GM10248 (cell line): ENCODE results near the gene PDLIM5.

Experiments used
- CTCF ChIA-PET: fragments of 300-600 bp; sonication (Branson Sonifier 250); formaldehyde crosslinking; extraction: SDS; loops from one replicate; lab custom pipeline; 2021; ENCODE audit warnings: antibody characterized with exemption; lab: Yijun Ruan, JAX
- POLR2A ChIA-PET: fragments of 350-650 bp; sonication (Branson Sonifier 250); formaldehyde crosslinking; extraction: SDS; loops from one replicate; lab custom pipeline; 2020; ENCODE audit warnings: antibody characterized with exemption; lab: Yijun Ruan, JAX
- DNase-seq: peaks from one replicate; pipeline ENCODE4 v3.0.0; 2012; ENCODE audit errors: extremely low spot score
- TF ChIP-seq, protein P1 (sequence below): IDR thresholded peaks from 2 replicates; pipeline ENCODE4 v1.5.1; 2012; ENCODE audit warnings: mild to moderate bottlenecking, low read depth; ENCODE audit errors: extremely low read depth, missing control alignments, control extremely low read depth

Gene PDLIM5

DNA sequence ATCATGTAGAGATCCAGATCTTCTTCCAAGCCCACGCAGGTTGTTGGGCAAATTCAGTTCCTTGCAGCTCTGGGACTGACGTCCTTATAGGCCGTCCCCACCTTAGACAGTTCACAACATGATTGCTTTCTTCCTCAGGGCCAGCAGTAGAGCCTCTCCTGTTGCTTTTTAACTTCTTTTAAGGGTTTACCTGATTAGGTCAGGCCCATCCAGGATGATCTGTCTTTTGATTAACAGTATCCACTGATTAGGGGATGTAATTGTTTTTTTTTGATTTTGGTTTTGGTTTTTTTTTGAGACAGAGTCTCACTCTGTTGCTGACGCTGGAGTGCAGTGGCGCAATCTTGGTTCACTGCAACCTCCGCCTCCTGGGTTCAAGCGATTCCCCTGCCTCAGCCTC, 197.0 kb downstream of the PDLIM5 start:
- DNase-seq, result no peak
- ChIA-PET CTCF (no interaction called here), POLR2A (no interaction called here)
- TF ChIP-seq, protein P1, sequence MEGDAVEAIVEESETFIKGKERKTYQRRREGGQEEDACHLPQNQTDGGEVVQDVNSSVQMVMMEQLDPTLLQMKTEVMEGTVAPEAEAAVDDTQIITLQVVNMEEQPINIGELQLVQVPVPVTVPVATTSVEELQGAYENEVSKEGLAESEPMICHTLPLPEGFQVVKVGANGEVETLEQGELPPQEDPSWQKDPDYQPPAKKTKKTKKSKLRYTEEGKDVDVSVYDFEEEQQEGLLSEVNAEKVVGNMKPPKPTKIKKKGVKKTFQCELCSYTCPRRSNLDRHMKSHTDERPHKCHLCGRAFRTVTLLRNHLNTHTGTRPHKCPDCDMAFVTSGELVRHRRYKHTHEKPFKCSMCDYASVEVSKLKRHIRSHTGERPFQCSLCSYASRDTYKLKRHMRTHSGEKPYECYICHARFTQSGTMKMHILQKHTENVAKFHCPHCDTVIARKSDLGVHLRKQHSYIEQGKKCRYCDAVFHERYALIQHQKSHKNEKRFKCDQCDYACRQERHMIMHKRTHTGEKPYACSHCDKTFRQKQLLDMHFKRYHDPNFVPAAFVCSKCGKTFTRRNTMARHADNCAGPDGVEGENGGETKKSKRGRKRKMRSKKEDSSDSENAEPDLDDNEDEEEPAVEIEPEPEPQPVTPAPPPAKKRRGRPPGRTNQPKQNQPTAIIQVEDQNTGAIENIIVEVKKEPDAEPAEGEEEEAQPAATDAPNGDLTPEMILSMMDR, result no peak

DNA sequence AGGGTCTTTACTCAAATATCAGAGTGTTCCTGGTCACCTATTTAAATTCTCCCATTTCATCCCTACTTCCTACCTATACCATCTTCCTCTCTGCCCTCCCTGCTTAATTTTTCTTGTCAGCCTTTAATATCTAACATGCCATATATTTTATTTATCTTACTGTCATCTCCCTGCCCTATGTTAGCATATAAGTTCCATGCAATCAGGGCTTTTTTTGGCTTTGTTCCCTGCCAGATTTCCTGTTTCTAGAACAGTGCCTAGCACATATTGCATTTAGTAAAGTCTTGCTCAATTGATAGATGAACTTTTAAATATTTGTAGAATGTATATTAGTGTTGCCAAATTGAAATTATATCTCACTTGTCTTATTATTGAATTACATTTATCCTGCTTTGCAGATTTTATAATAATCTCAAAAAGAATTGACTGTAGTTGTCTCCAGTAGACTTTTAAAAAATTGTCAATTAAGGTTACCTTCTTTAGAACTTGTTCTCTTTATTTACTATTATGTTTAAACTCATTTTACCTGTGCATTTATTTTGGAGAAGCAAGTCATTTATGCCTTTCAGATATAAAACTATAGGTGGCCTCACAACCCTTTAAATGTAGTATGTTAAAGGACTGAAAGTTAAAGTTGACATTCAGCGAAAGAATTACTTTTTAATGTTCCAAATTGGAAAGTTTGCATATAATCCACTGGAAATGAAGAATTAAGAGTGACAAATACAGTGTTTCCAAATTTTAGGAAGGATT, 197.8 kb downstream of the PDLIM5 start:
- TF ChIP-seq, protein P1, result no peak
- ChIA-PET POLR2A (no interaction called here), CTCF (no interaction called here)
- no peak for DNase-seq

DNA sequence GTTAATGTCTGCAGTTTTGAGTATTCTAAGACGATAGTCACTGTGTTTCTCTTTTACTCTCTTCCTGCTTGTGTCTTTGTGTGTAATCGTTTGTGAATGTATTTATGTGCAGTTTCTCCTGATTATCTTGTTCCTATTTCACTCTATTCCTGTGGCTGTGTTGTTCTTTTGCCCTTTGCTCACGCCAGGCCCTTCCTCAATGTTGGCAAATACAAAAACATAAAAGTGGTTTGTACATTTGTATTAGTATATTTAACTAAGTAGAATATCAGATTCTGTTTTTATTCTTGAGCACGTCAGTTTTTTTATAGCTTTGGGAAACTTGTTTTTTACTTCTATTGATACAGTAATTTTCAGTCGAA, 198.4 kb downstream of the PDLIM5 start:
- ChIA-PET CTCF (no interaction called here), POLR2A (no interaction called here)
- TF ChIP-seq, protein P1, result no peak
- DNase-seq, result no peak

GRCh38 chr4:94650690-94651089, 198.9 kb downstream of the PDLIM5 start:
- POLR2A ChIA-PET, result no interaction called here
- TF ChIP-seq, protein P1, result no peak
- no peak for DNase-seq
- CTCF ChIA-PET, result no interaction called here

DNA sequence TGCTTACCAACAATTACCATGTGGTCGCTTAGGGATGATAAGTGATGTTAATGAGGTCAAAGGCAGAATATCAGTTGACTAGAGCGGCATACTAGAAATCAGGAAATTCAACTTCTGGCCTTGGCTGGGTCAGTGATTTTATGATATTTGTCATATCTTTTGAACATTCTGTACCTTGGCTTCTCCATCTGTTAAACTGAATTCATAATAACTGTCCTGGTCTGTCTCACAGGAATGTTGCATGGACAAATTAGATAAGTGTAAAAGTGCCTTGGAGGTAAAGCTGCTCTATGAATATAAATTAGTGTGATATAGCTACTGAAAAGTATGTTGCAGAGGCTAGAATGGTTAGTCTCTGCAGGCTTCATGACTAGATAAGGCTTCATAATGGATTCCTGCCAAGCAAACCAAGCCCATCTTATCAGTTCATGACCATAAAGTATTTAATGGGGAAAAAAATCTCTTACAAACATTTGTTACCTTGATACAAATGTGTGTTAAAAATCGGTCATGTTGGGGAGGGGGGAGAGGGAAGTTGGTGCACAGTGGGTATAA, 201.4 kb downstream of the PDLIM5 start:
- TF ChIP-seq, protein P1, result no peak
- POLR2A ChIA-PET, result no interaction called here
- DNase-seq, result no peak
- CTCF ChIA-PET, result no interaction called here

- ChIA-PET CTCF (no interaction called here), POLR2A (no interaction called here)
- DNase-seq, result no peak
- TF ChIP-seq, protein P1, result no peak
These were observed 202.4 kb downstream of the PDLIM5 start for GRCh38 chr4:94653984-94654609.
